Thyroid gland (tissue), 4 donors: ENCODE measurements around the gene SETD4.

Experiments used
- CTCF ChIP-seq, 6 experiments: fragments of 200-600 bp in 3 of 6; fragments of 450-650 bp in 3 of 6; sonication (generic) in 3 of 6; IDR thresholded peaks; one replicate each; pipeline ENCODE4 v1.5.1; 2016 to 2019; ENCODE audit warnings: antibody characterized with exemption in 6 of 6, mild to moderate bottlenecking in 2 of 6, inconsistent platforms in 1 of 6, moderate library complexity in 1 of 6
- POLR2A ChIP-seq, 2 donors: fragments of 450-650 bp; IDR thresholded peaks; one replicate each; pipeline ENCODE4 v1.6.1; 2017; ENCODE audit warnings: antibody characterized with exemption in 2 of 2, mild to moderate bottlenecking in 2 of 2, moderate library complexity in 1 of 2

GRCh38 chr21:36010801-36011200 lies 49.5 kb downstream of the SETD4 start:
- TF ChIP-seq CTCF (IDR thresholded peaks at IDR 0.05) (no peak), POLR2A (IDR thresholded peaks at IDR 0.05) (no peak)
